K562 (cell line): ENCODE data around the gene TXK. TPM values are rescaled to one million over a fixed set of nuclear protein-coding genes. Genes with fewer than 3 reads are reported as not detected.
A peak's percentile ranks its signal among the peaks of the same experiment; 100 is the strongest.

Experiments
- CEBPB ChIP-seq: fragments of 450-650 bp; IDR thresholded peaks from 2 replicates; pipeline ENCODE4 v1.6.1; 2016; ENCODE audit warnings: missing genetic modification characterization, missing compliant biosample characterization
- ETS2 ChIP-seq: IDR thresholded peaks from 2 replicates; pipeline ENCODE4 v1.6.1; 2016; ENCODE audit warnings: borderline replicate concordance, missing genetic modification characterization, mild to moderate bottlenecking, moderate library complexity, missing compliant biosample characterization; ENCODE audit not compliant: poor library complexity, severe bottlenecking
- NELFE ChIP-seq: IDR thresholded peaks from 2 replicates; pipeline ENCODE4 v1.6.1; 2011; ENCODE audit warnings: mild to moderate bottlenecking; ENCODE audit not compliant: insufficient read depth, insufficient read length
- PRPF4 ChIP-seq: fragments of 200-400 bp; formaldehyde crosslinking; IDR thresholded peaks from one replicate; pipeline ENCODE4 v1.6.1; 2017; ENCODE audit warnings: low read length, low read depth, mild to moderate bottlenecking; ENCODE audit not compliant: insufficient read depth, poor library complexity, severe bottlenecking
- ZBTB40 ChIP-seq, 2 experiments: fragments of 450-650 bp in 1 of 2; sonication (generic) in 1 of 2; formaldehyde crosslinking in 1 of 2; IDR thresholded peaks; 2 replicates each; pipeline versions ENCODE4 v1.7.1 to v1.9.0; 2016 to 2022; ENCODE audit warnings: inconsistent platforms in 1 of 2, mild to moderate bottlenecking in 1 of 2, missing genetic modification reagents in 1 of 2
- polyA plus RNA-seq, 8 experiments: library from polyadenylated mRNA; depleted of rRNA in 4 of 8; stranded (reverse) in 5 of 8; unstranded in 3 of 8; fragments of >200 nt; fragmentation: Nextera tagmentation in 2 of 8; fragmentation: Illumina TruSeq in 1 of 8; extraction: Ambion mirVana in 2 of 8; extraction: Trizol in 1 of 8; gene quantifications; 2 replicates each; pipeline versions ENCODE4 v1.2.1 to v1.2.3, GENCODE V29; 2011 to 2014; ENCODE audit warnings: inconsistent platforms in 1 of 8, missing spikeins in 1 of 8
- total RNA-seq, 7 experiments: library from RNA; depleted of rRNA in 6 of 7; stranded (reverse); fragments of >200 nt in 6 of 7; fragmentation: Illumina TruSeq in 2 of 7; extraction: Trizol in 2 of 7; gene quantifications; 2 replicates each; pipeline versions ENCODE4 v1.2.1 to v1.2.3, GENCODE V29; 2011 to 2021; ENCODE audit warnings: low replicate concordance in 1 of 7

TXK gene
- total and polyA plus RNA-seq, 9 of the 15 experiments (the other 6 are each of a cell fraction or from before 2014, with no cell fraction given), result 0.24 to 1.1 (median 0.45) TPM; not detected in 1

- TF ChIP-seq ZBTB40 (IDR thresholded peaks at IDR 0.05) (no peak), ZBTB40 (CRISPR knock-in tag; IDR thresholded peaks at IDR 0.05) (no peak), NELFE (no peak), PRPF4 (no peak), CEBPB (tag) (0 out of 2 replicates have a peak, but pooled peaks have one; percentile 18), ETS2 (tag) (no peak)
- TF ChIP-seq, all 486 proteins: peak for 2
Observed at GRCh38 chr4:48039561-48039960, 94.5 kb downstream of the TXK start (continued).
